Ovary (tissue), 3 donors: Measurements from ENCODE around the gene RB1.

Source experiments
- EP300 ChIP-seq: sonication (generic); formaldehyde crosslinking; IDR thresholded peaks from one replicate; pipeline ENCODE4 v1.6.1; 2017; ENCODE audit warnings: antibody characterized with exemption
- TF ChIP-seq, protein P1 (sequence below), 3 donors: fragments of 450-650 bp in 2 of 3; fragments of 200-600 bp in 1 of 3; IDR thresholded peaks; one replicate each; pipeline versions ENCODE4 v1.5.1 to v1.8.0; 2016 to 2022; ENCODE audit warnings: antibody characterized with exemption in 3 of 3, mild to moderate bottlenecking in 1 of 3
- donor health status: DM: no; HTN: no; CAD: no.

DNA sequence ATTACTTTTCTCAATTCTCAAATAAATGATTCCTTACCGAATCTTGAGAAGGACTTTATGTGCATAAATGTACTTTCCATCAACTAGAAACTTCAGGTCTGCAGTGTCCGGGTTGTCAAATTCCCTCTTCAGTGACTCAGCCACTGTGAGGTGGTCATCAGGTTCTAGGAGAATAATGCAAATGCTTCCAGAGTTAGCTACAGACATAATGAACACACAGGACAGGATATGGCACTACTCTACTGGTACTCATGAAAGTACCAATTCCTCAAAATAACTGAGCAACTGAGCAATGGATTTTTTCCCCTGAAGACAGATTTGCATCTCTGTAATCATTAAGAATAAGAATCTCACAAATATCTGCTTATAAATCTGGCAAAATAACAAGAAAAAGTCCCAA, 198.2 kb downstream of the RB1 start:
- TF ChIP-seq, protein P1, sequence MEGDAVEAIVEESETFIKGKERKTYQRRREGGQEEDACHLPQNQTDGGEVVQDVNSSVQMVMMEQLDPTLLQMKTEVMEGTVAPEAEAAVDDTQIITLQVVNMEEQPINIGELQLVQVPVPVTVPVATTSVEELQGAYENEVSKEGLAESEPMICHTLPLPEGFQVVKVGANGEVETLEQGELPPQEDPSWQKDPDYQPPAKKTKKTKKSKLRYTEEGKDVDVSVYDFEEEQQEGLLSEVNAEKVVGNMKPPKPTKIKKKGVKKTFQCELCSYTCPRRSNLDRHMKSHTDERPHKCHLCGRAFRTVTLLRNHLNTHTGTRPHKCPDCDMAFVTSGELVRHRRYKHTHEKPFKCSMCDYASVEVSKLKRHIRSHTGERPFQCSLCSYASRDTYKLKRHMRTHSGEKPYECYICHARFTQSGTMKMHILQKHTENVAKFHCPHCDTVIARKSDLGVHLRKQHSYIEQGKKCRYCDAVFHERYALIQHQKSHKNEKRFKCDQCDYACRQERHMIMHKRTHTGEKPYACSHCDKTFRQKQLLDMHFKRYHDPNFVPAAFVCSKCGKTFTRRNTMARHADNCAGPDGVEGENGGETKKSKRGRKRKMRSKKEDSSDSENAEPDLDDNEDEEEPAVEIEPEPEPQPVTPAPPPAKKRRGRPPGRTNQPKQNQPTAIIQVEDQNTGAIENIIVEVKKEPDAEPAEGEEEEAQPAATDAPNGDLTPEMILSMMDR (IDR thresholded peaks at IDR 0.05) = no peak
- TF ChIP-seq EP300 = no peak
